Measurements from ENCODE around the gene PHTF1. TPM values are rescaled to one million over a fixed set of nuclear protein-coding genes. Genes with fewer than 3 reads are reported as not detected.

The PHTF1 gene
- total RNA-seq, 4 donors from 2014 or later: 10.2 to 13.3 (median 11.8) TPM

- no peak overlapping the region for H3K27ac ChIP-seq (replicated peaks in 1 of 4)
- TF ChIP-seq POLR2AphosphoS5 (IDR thresholded peaks at IDR 0.05) (no peak), POLR2A (IDR thresholded peaks at IDR 0.05; ENCODE audit: low read depth) (no peak), EP300 (IDR thresholded peaks at IDR 0.05) (no peak)
- TF ChIP-seq, protein P1, sequence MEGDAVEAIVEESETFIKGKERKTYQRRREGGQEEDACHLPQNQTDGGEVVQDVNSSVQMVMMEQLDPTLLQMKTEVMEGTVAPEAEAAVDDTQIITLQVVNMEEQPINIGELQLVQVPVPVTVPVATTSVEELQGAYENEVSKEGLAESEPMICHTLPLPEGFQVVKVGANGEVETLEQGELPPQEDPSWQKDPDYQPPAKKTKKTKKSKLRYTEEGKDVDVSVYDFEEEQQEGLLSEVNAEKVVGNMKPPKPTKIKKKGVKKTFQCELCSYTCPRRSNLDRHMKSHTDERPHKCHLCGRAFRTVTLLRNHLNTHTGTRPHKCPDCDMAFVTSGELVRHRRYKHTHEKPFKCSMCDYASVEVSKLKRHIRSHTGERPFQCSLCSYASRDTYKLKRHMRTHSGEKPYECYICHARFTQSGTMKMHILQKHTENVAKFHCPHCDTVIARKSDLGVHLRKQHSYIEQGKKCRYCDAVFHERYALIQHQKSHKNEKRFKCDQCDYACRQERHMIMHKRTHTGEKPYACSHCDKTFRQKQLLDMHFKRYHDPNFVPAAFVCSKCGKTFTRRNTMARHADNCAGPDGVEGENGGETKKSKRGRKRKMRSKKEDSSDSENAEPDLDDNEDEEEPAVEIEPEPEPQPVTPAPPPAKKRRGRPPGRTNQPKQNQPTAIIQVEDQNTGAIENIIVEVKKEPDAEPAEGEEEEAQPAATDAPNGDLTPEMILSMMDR (IDR thresholded peaks at IDR 0.05): no peak
- intact Hi-C loops (cut with DNase I): no loop called here
- peaks cover 8 to 23% (median 18%) of the 10 kb centered on the region in 4 donors for H3K4me1 ChIP-seq
- no peak for DNase-seq (ENCODE audit: extremely low spot score)
- WGBS: 93% methylated on average over 5 of the region's 5 CpGs
- H3K4me3 ChIP-seq: no peak overlapping the region
- H3K27me3 ChIP-seq: no peaks in the 10 kb centered on the region
- peaks cover 0 to 22% (median 4%) of the 10 kb centered on the region in 4 donors for H3K36me3 ChIP-seq
- H3K9me3 ChIP-seq: no peaks in the 10 kb centered on the region
These were observed 105.5 kb downstream of the PHTF1 start for GRCh38 chr1:113653741-113654140.

GRCh38 chr1:113652771-113653170 is 106.5 kb downstream of the PHTF1 start:
- DNase-seq (ENCODE audit: extremely low spot score): no peak
- Histone ChIP-seq H3K36me3 (peaks cover 0 to 26% (median 8%) of the 10 kb centered on the region in 4 donors), H3K4me3 (no peak overlapping the region), H3K9me3 (no peaks in the 10 kb centered on the region), H3K4me1 (peaks cover 8 to 14% (median 13%) of the 10 kb centered on the region in 4 donors), H3K27ac (replicated peaks in 1 of 4) (no peak overlapping the region), H3K27me3 (no peaks in the 10 kb centered on the region)
- intact Hi-C loops (cut with DNase I): no loop called here
- no peak for TF ChIP-seq POLR2AphosphoS5 (IDR thresholded peaks at IDR 0.05)
- TF ChIP-seq, protein P1 (IDR thresholded peaks at IDR 0.05): no peak
- TF ChIP-seq POLR2A (IDR thresholded peaks at IDR 0.05; ENCODE audit: low read depth): no peak
- no peak for TF ChIP-seq EP300 (IDR thresholded peaks at IDR 0.05)

- H3K27me3 ChIP-seq: no peaks in the 10 kb centered on the region
- no peak overlapping the region for H3K4me3 ChIP-seq
- intact Hi-C loops (cut with DNase I): no loop called here
- no peak overlapping the region for H3K27ac ChIP-seq (replicated peaks in 1 of 4)
- TF ChIP-seq EP300 (IDR thresholded peaks at IDR 0.05): no peak
- no peak for TF ChIP-seq POLR2AphosphoS5 (IDR thresholded peaks at IDR 0.05)
- TF ChIP-seq POLR2A (IDR thresholded peaks at IDR 0.05; ENCODE audit: low read depth): no peak
- TF ChIP-seq, protein P1 (IDR thresholded peaks at IDR 0.05): no peak
- no peaks in the 10 kb centered on the region for H3K4me1 ChIP-seq
- no peaks in the 10 kb centered on the region for H3K9me3 ChIP-seq
- peaks cover 0 to 43% (median 10%) of the 10 kb centered on the region in 4 donors for H3K36me3 ChIP-seq
- DNase-seq (ENCODE audit: extremely low spot score): no peak
These were observed 110.8 kb downstream of the PHTF1 start for GRCh38 chr1:113648478-113648877.

DNA sequence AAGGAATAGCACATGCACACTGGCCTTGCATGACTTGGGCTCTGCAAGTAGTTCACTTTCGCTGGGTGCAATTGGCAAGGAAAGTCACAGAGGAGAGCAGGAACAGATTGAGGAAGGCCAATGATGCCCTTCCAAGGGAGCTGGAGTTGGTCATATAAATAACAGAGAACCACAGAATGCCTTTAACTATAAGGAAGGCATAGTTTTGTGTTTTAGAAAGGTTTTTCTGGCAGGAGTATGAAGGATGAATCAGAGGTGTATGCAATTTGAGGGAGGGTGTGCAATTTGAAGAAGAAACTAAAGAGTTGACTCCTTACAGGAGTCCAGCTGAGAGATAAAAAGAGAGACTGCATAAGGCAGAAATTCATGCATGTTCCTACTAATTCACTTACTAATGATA is 112.1 kb downstream of the PHTF1 start:
- Histone ChIP-seq H3K27me3 (no peaks in the 10 kb centered on the region), H3K4me1 (no peaks in the 10 kb centered on the region), H3K9me3 (no peaks in the 10 kb centered on the region), H3K27ac (replicated peaks in 1 of 4) (no peak overlapping the region), H3K36me3 (peaks cover 4 to 50% (median 11%) of the 10 kb centered on the region in 4 donors), H3K4me3 (no peak overlapping the region)
- DNase-seq (ENCODE audit: extremely low spot score): no peak
- 94% methylated on average over 1 of the region's 1 CpG for WGBS
- intact Hi-C loops (cut with DNase I): no loop called here
- TF ChIP-seq, protein P1 (IDR thresholded peaks at IDR 0.05): no peak
- TF ChIP-seq POLR2A (IDR thresholded peaks at IDR 0.05; ENCODE audit: low read depth) (no peak), POLR2AphosphoS5 (IDR thresholded peaks at IDR 0.05) (no peak)

Other genes starting within 250 kb of the PHTF1 start
- gene RSBN1, start 53.0 kb upstream of the PHTF1 start, total RNA-seq: 10 to 100 TPM; 15.8 to 24.3 (median 20.1) TPM
- 1 to 10 TPM in 1 of 4 donors, under 1 TPM in 3; 0.29 to 2.3 (median 0.63) TPM for gene PTPN22, start 112.2 kb upstream of the PHTF1 start, total RNA-seq
- 1 to 10 TPM in 1 of 4 donors, under 1 TPM in 2, not detected in 1; 0.11 to 1.7 (median 0.78) TPM for gene BCL2L15, start 128.1 kb upstream of the PHTF1 start, total RNA-seq
- 10 to 100 TPM in 1 of 4 donors, 1 to 10 TPM in 3; 5.9 to 13.7 (median 6.0) TPM for gene AP4B1, start 145.3 kb upstream of the PHTF1 start, total RNA-seq
- gene DCLRE1B, start 145.8 kb upstream of the PHTF1 start, total RNA-seq: 1 to 10 TPM; 4.2 to 8.8 (median 5.5) TPM
- 10 to 100 TPM; 60.6 to 89.9 (median 76.5) TPM for gene HIPK1, start 169.8 kb upstream of the PHTF1 start, total RNA-seq
- 100 to 1,000 TPM in 1 of 4 donors, 10 to 100 TPM in 3; 57.7 to 109 (median 67.4) TPM for gene OLFML3, start 220.0 kb upstream of the PHTF1 start, total RNA-seq

Data from esophagus muscularis mucosa (tissue), 4 donors.